ENCODE data around the gene TTLL3.

Gene TTLL3

DNA sequence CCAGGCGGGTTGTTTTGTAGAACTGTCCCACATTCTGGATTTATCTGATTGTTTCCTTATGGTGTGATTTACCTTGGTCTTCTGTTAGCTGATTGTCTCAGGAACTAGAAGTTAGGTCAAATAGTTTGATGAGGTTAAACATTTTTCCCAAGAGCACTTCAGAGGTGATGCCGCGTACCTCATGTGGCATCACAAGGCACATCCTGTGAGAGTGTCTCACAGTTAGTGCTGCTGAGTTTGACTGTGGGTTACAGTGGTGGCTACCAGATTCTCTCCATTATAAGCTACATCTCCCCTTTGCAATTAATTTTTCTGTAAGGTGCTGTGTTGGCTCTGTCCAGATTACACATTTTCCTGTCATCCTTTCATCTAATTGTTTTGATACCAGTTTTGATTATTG, 21.2 kb downstream of the TTLL3 start:
- H3K4me3 ChIP-seq (ENCODE audit: low read depth, low read length), result no peak overlapping the region
- no peak for TF ChIP-seq CTCF (IDR thresholded peaks at IDR 0.05; ENCODE audit: low read depth, low read length)

DNA sequence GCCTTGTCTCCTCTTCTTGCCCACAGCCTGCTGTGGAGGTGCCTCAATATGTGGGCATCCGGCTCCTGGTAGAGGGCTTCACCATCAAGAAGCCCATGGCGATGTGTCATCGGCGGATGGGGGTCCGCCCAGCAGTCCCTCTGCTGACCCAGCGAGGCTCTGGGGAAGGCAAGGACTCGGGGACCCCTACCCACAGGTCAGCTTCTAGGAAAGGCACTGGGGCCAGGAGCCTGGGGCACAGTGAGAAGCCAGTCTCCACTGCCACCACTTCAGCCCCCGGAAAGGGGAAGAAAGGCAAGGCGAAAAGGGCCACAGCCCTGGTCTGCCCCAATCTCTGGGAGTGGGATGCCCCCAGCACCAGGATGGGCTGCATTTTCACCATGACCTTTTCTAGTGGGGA, 23.0 kb downstream of the TTLL3 start:
- H3K4me3 ChIP-seq (ENCODE audit: low read depth, low read length), result no peak overlapping the region
- TF ChIP-seq CTCF (IDR thresholded peaks at IDR 0.05; ENCODE audit: low read depth, low read length), result no peak

GRCh38 chr3:9834520-9835380, 24.7 kb downstream of the TTLL3 start:
- H3K4me3 ChIP-seq (ENCODE audit: low read depth, low read length), result no peak overlapping the region
- no peak for TF ChIP-seq CTCF (IDR thresholded peaks at IDR 0.05; ENCODE audit: low read depth, low read length)

- TF ChIP-seq CTCF (IDR thresholded peaks at IDR 0.05; ENCODE audit: low read depth, low read length), result no peak
- H3K4me3 ChIP-seq (ENCODE audit: low read depth, low read length), result no peak overlapping the region
Observed at GRCh38 chr3:9837701-9838582, 27.9 kb downstream of the TTLL3 start.

DNA sequence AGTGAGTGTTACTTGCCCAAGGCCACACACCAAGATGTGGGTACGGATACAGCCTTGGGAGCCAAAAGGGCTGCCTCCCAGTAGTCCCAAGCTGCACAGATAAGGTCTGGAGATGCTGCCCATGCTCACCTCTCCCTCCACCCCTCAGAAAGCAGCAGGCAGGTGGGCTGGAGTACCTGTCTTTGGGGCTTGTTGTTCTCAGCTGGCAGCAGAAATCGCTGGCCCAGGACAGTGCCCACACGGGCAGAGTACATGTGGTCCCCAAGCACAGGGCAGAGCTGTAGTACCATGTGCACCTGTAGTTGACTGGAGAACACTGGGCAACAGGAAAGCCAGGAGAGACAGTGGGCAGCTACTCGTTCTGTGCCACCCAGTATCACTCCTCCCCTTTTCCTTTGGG, 28.8 kb downstream of the TTLL3 start:
- H3K4me3 ChIP-seq (ENCODE audit: low read depth, low read length), result no peak overlapping the region
- TF ChIP-seq CTCF (IDR thresholded peaks at IDR 0.05; ENCODE audit: low read depth, low read length), result no peak

- no peak overlapping the region for H3K4me3 ChIP-seq (ENCODE audit: low read depth, low read length)
- no peak for TF ChIP-seq CTCF (IDR thresholded peaks at IDR 0.05; ENCODE audit: low read depth, low read length)
Observed at GRCh38 chr3:9841015-9841414, 31.0 kb downstream of the TTLL3 start.

Data from WI38 (cell line).